Chondrocyte (in vitro differentiated cells): ENCODE measurements around the gene PIK3R3. TPM values are rescaled to one million over a fixed set of nuclear protein-coding genes. Genes with fewer than 3 reads are reported as not detected.

Experiments used
- DNase-seq: peaks from one replicate; pipeline ENCODE4 v3.0.0; 2021; ENCODE audit warnings: mixed read lengths, low spot score
- H3K27ac Mint-ChIP-seq: one replicate; pipeline ENCODE4 v1.8.0; 2021; ENCODE audit warnings: mild to moderate bottlenecking, moderate library complexity, mixed read lengths; ENCODE audit not compliant: unreplicated experiment
- H3K27me3 Mint-ChIP-seq: 2 replicates; pipeline ENCODE4 v1.8.0; 2021; ENCODE audit warnings: low read depth, mixed read lengths
- H3K36me3 Mint-ChIP-seq: 2 replicates; pipeline ENCODE4 v1.8.0; 2021; ENCODE audit warnings: low read depth, mixed read lengths
- H3K4me1 Mint-ChIP-seq: 2 replicates; pipeline ENCODE4 v1.8.0; 2021; ENCODE audit warnings: low read depth, mild to moderate bottlenecking, mixed read lengths
- H3K4me3 Mint-ChIP-seq: one replicate; pipeline ENCODE4 v1.8.0; 2021; ENCODE audit warnings: mild to moderate bottlenecking, moderate library complexity, mixed read lengths; ENCODE audit not compliant: unreplicated experiment
- H3K9me3 Mint-ChIP-seq: 2 replicates; pipeline ENCODE4 v1.8.0; 2021; ENCODE audit warnings: low read depth, mixed read lengths
- total RNA-seq: library from RNA; stranded (reverse); gene quantifications from 3 replicates; pipeline ENCODE4 v1.2.1, GENCODE V29; 2021
- TF ChIP-seq, protein P1 (sequence below): fragments of 200-600 bp; sonication (generic); IDR thresholded peaks from 2 replicates; pipeline ENCODE4 v1.5.0; 2021; ENCODE audit warnings: antibody characterized with exemption, mild to moderate bottlenecking, moderate library complexity

The PIK3R3 gene
- total RNA-seq, 1 donor from 2014 or later, result 23.4 TPM

DNA sequence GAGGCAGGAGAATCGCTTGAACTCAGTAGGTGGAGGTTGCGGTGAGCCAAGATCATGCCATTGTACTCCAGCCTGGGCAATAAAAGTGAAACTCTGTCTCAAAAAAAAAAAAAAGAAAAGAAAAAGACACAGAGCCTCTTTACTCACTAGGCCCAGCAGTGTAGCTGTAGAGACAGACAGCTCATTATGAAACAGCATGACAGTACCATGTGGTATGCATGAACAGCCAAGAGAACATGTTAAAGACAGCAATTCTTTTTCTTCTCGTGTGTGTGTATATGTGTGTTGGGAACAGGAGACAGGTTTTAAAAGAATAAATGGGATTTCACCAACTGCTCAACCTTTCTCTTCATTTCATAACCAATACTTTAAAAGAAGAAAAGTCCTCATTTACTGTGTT lies 118.8 kb downstream of the PIK3R3 start:
- H3K9me3 Mint-ChIP-seq, result no peaks in the 10 kb centered on the region
- no peaks in the 10 kb centered on the region for H3K4me1 Mint-ChIP-seq
- no peak for DNase-seq
- no peaks in the 10 kb centered on the region for H3K27me3 Mint-ChIP-seq
- TF ChIP-seq, protein P1, sequence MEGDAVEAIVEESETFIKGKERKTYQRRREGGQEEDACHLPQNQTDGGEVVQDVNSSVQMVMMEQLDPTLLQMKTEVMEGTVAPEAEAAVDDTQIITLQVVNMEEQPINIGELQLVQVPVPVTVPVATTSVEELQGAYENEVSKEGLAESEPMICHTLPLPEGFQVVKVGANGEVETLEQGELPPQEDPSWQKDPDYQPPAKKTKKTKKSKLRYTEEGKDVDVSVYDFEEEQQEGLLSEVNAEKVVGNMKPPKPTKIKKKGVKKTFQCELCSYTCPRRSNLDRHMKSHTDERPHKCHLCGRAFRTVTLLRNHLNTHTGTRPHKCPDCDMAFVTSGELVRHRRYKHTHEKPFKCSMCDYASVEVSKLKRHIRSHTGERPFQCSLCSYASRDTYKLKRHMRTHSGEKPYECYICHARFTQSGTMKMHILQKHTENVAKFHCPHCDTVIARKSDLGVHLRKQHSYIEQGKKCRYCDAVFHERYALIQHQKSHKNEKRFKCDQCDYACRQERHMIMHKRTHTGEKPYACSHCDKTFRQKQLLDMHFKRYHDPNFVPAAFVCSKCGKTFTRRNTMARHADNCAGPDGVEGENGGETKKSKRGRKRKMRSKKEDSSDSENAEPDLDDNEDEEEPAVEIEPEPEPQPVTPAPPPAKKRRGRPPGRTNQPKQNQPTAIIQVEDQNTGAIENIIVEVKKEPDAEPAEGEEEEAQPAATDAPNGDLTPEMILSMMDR, result no peak
- H3K36me3 Mint-ChIP-seq, result peaks cover 22% of the 10 kb centered on the region
- no peak overlapping the region for H3K4me3 Mint-ChIP-seq
- no peak overlapping the region for H3K27ac Mint-ChIP-seq

DNA sequence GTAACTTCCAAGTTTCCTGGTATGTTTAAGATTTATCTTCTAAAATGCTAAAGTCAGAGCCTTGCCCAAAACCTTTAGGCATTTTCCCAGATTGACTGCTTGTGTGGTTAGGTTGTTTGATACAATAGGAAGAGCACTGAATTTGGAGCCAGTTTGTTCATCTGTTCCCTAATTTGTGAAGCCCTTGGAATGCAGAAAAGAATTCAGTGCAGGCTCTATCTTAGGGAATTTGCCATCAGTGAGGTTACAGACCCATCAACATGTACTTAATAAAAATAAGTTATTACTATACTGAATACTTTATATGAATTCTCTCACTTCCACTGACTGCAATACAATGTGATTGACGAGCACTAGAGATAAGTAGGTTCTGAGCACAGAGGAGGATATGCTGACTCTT lies 120.2 kb downstream of the PIK3R3 start:
- H3K36me3 Mint-ChIP-seq, result peaks cover 32% of the 10 kb centered on the region

DNA sequence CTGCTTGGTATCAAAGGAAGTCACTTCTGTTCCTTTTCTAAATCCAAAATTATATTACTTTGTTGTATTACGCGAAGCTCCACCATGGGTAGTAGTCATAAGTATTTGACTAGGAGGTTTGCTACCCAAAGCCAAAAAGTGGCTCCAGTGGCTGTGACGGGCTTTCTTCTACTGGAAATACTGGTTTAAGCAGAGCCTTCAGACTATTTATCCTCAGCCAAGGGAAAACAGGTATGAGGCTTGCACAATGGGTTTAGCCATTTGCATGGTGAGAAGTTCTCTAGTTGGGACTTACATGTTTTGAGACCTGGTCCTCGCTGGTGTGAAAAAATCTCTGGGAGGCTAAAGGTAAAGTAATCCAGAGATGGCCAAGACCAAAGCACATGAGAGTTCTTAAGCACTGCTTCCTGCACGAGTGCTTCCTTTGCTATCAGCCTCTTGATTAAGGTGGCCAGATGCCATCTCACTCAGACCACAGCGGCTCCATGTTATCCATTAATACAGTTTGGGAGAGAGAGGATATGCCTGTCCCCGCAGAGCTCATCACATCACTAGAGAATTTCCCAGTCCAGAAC lies 121.2 kb downstream of the PIK3R3 start:
- Mint-ChIP-seq H3K4me1 (no peaks in the 10 kb centered on the region), H3K9me3 (no peaks in the 10 kb centered on the region), H3K27ac (no peak overlapping the region), H3K4me3 (no peak overlapping the region), H3K36me3 (peaks cover 40% of the 10 kb centered on the region), H3K27me3 (no peaks in the 10 kb centered on the region)
- DNase-seq, result no peak
- TF ChIP-seq, protein P1, result no peak

More for the DNA sequence above, 120.2 kb downstream of the PIK3R3 start:
- TF ChIP-seq, protein P1, result no peak
- H3K4me1 Mint-ChIP-seq, result no peaks in the 10 kb centered on the region
- H3K27me3 Mint-ChIP-seq, result no peaks in the 10 kb centered on the region
- H3K9me3 Mint-ChIP-seq, result no peaks in the 10 kb centered on the region
- DNase-seq, result no peak
- no peak overlapping the region for H3K27ac Mint-ChIP-seq
- H3K4me3 Mint-ChIP-seq, result no peak overlapping the region

DNA sequence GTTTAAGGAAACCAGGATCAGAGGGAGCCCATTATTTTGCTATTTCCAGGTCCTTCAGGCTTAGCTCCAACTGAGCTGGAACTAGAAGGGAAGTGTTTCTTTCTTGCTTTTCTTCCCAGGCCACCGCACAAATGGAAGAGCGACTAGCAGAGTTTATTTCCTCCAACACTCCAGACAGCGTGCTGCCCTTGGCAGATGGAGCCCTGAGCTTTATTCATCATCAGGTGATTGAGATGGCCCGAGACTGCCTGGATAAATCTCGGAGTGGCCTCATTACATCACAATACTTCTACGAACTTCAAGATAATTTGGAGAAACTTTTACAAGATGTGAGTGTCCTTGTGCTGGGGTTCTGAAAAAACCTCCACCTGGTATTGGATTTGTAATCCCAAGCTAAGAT lies 121.8 kb downstream of the PIK3R3 start:
- TF ChIP-seq, protein P1, result no peak
- Mint-ChIP-seq H3K27me3 (no peaks in the 10 kb centered on the region), H3K4me1 (no peaks in the 10 kb centered on the region), H3K9me3 (no peaks in the 10 kb centered on the region), H3K27ac (no peak overlapping the region), H3K4me3 (no peak overlapping the region), H3K36me3 (peaks cover 42% of the 10 kb centered on the region)
- no peak for DNase-seq

DNA sequence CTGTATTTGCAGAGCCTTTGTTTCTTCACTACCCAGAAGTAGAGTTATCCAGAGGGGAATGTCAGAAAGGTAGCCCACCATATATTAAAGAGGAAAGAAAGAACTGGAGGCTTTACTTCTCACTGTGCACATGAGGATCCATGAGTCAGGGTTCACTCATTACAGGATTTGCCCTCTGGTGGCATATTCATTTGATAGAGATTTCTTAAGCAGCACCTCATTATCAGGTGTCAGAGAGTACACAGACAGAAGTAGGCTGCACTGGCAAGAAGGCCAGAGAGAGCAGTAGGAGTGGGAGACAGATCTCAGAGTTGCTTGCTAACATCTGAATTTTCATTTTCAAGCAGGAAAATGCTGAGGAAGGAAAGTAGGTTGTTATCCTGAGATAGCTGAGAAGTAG lies 123.8 kb downstream of the PIK3R3 start:
- Mint-ChIP-seq H3K4me1 (no peaks in the 10 kb centered on the region), H3K36me3 (peaks cover 44% of the 10 kb centered on the region), H3K27ac (no peak overlapping the region), H3K27me3 (no peaks in the 10 kb centered on the region), H3K4me3 (no peak overlapping the region), H3K9me3 (no peaks in the 10 kb centered on the region)
- TF ChIP-seq, protein P1, result no peak
- no peak for DNase-seq
